HG02870 (cell line): ENCODE measurements around the gene IFI35.

Source experiments
- ATAC-seq: cut with Tn5 transposase; IDR thresholded peaks from one replicate; pipeline ENCODE4 v1.9.1; 2021; ENCODE audit warnings: mild to moderate bottlenecking, moderate library complexity; ENCODE audit not compliant: unreplicated experiment

Gene IFI35

GRCh38 chr17:43020789-43021740 lies 14.5 kb downstream of the IFI35 start:
- no peak for ATAC-seq

DNA sequence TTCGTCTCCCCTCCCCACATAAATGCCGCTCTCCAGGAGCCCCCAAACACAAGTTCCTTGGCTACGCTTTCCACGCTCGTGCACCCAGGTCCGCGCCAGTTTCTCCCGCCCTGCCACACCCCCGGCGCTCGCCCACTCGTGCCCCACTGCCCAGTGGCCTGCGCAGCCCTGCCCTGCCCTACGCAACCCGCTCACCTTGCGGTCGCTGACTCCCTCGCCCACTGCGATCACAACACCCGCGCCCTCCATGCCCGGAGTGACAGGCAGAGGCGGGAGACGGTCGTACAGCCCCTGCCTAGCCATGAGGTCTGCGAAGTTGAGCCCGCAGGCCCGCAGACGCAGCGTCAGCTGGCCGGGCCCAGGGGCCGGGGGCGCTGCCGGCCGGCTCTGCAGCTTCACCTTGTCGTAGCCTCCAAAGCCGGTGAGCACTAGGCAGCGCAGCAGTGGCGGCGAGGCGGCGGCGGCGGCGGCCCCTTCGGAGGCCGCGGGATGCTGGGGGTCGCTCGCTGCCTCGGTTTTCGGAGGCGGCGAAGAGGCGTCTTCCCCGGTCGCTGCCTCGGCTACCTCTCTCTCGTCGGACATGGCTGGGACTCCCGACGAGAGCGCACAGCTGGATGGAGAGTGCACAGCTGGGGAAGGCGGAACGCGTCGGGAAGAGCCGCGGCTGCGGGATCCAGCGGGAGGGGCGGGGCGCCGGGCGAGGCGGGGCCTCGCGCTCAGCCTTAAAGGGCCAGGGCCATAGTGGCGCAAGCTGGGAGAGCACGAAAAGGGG lies 15.3 kb downstream of the IFI35 start, which contains the start of gene VAT1:
Gene VAT1 (minus strand): TSS at position 645 of the 772 bp plus-strand sequence. CDS start 63 bp downstream, at position 582.
- ATAC-seq, result no peak

GRCh38 chr17:43024407-43025289 lies 18.1 kb downstream of the IFI35 start, which contains the start of gene RND2:
Gene RND2 (plus strand): TSS chr17:43025231. CDS start chr17:43025348, 117 bp downstream.
- no peak for ATAC-seq

GRCh38 chr17:43025290-43025657 lies 18.7 kb downstream of the IFI35 start:
- ATAC-seq, result no peak

DNA sequence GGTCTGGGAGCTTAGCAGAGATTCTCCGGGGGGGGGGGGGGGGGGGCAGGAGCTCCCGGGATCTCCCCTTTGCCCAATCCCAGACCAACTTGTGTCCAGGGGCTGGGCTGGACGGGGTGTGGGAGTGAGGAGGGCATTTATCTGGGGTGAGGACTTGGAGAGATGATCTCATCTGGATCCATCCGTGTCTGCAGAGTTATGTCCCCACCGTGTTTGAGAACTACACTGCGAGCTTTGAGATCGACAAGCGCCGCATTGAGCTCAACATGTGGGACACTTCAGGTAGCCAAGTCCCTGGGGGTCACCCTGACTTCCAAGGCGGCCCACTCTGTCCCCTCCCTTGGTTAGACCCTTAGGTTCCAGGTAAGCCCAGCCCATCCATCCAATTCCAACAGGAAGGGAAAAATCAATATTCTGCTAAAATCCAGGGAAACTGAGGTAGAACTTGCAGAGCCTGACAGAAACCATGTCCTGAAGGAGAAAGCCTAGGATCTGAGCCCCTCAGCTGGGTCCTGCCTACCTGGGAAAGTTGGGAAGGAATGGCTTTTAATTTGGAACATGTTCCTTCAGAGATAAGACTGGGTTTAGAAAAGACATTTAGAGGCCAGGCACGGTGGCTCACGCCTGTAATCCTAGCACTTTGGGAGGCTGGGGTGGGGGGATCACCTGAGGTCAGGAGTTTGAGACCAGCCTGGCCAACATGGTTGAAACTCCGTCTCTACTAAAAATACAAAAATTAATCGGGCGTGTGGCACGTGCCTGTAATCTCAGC lies 19.4 kb downstream of the IFI35 start:
- ATAC-seq, result no peak

- ATAC-seq, result no peak
These were observed 20.0 kb downstream of the IFI35 start for GRCh38 chr17:43026595-43026994.

- no peak for ATAC-seq
These were observed 20.8 kb downstream of the IFI35 start for GRCh38 chr17:43027091-43028032.

DNA sequence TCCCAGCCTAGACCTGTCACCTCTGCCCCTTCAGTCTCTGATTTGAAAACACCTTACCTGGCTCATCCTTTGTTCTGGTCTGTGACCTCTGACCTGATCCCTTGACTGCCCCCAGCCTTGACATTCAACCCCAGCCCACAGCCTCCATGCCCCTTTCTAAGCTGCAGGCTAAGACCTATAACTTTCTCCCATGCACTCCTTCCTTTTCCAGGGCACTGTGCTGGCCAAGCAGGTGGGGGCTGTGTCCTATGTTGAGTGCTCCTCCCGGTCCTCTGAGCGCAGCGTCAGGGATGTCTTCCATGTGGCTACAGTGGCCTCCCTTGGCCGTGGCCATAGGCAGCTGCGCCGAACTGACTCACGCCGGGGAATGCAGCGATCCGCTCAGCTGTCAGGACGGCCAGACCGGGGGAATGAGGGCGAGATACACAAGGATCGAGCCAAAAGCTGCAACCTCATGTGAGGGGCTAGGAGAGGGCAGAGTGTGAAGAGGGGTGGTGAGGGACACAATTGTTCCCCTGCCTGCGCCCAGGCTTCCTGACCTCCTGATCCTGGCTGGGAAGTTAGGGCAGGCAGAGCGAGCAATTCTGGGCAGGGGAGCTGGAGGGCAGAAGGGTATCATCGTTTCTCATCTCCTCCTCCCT lies 21.8 kb downstream of the IFI35 start:
- no peak for ATAC-seq

GRCh38 chr17:43030137-43030767 lies 23.7 kb downstream of the IFI35 start:
- ATAC-seq, result no peak

GRCh38 chr17:43031666-43032065 lies 25.1 kb downstream of the IFI35 start:
- no peak for ATAC-seq

GRCh38 chr17:43033948-43034881 lies 27.6 kb downstream of the IFI35 start:
- ATAC-seq, result no peak

- no peak for ATAC-seq
These were observed 28.3 kb downstream of the IFI35 start for GRCh38 chr17:43034894-43035293.

DNA sequence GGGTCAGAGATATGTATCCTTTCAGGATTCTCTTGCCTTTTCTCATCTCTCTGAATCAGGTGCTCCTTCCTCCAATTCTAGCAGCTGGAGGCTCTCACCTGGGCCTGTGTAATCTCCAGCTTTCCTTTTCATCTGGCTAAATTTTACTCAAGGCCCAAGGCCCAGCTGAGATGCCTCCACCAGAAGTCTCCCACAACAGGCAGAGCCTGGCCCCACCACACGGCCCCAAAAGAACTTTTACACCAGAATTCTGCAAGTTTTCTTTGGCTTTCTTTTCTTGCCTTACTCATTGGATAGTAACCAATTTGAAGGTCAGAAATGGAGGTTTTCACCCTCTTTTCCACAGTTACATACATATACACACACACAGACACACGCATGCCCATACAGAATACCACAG lies 33.1 kb downstream of the IFI35 start:
- no peak for ATAC-seq

- ATAC-seq, result no peak
These were observed 34.1 kb downstream of the IFI35 start for GRCh38 chr17:43040655-43041054.

- ATAC-seq, result no peak
These were observed 35.5 kb downstream of the IFI35 start for GRCh38 chr17:43042025-43042628.

GRCh38 chr17:43043307-43043706 lies 36.7 kb downstream of the IFI35 start:
- ATAC-seq, result no peak
